GM10847 (cell line): Measurements from ENCODE around the gene GRIK5.

Source experiments
- POLR2A ChIP-seq: IDR thresholded peaks from 2 replicates; pipeline ENCODE4 v1.6.1; 2011; ENCODE audit not compliant: insufficient read length; ENCODE audit errors: extremely low read depth

GRIK5 gene

GRCh38 chr19:42086770-42087550 lies 17.0 kb upstream of the GRIK5 start:
- no peak for TF ChIP-seq POLR2A

GRCh38 chr19:42086188-42086736 lies 16.3 kb upstream of the GRIK5 start:
- TF ChIP-seq POLR2A, result peak; percentile 20

DNA sequence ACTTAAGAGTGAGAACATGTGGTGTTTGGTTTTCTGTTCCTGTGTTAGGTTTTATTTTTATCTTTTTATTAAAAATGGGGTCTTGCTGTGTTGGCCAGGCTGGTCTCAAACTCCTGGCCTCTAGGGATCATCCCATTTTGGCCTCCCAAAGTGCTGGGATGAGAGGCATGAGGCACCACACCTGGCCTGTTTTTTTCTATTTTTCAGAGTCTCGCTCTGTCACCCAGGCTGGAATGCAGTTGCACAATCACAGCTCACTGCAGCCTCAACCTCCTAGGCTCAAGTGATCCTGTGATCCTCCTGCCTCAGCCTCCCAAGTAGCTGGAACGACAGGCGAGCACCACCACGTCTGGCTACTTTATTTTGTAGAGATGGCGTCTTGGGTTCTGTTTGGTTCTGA lies 13.5 kb upstream of the GRIK5 start:
- no peak for TF ChIP-seq POLR2A

GRCh38 chr19:42081584-42082203 lies 11.7 kb upstream of the GRIK5 start:
- no peak for TF ChIP-seq POLR2A

DNA sequence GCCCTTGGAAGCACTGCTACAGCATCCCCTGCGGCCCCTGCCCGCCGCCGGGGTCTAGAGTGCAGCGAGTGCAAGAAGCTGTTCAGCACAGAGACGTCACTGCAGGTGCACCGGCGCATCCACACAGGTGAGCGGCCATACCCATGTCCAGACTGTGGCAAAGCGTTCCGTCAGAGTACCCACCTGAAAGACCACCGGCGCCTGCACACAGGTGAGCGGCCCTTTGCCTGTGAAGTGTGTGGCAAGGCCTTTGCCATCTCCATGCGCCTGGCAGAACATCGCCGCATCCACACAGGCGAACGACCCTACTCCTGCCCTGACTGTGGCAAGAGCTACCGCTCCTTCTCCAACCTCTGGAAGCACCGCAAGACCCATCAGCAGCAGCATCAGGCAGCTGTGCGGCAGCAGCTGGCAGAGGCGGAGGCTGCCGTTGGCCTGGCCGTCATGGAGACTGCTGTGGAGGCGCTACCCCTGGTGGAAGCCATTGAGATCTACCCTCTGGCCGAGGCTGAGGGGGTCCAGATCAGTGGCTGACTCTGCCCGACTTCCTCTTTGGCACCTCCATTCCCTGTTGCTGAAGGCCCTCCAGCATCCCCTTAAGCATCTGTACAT lies 10.9 kb upstream of the GRIK5 start:
- TF ChIP-seq POLR2A, result no peak

GRCh38 chr19:42079886-42080763 lies 10.1 kb upstream of the GRIK5 start:
- no peak for TF ChIP-seq POLR2A

GRCh38 chr19:42079276-42079669 lies 9.3 kb upstream of the GRIK5 start:
- no peak for TF ChIP-seq POLR2A

- TF ChIP-seq POLR2A, result no peak
Observed at GRCh38 chr19:42078538-42079275, 8.7 kb upstream of the GRIK5 start.

- TF ChIP-seq POLR2A, result no peak
Observed at GRCh38 chr19:42078058-42078457, 8.1 kb upstream of the GRIK5 start.

DNA sequence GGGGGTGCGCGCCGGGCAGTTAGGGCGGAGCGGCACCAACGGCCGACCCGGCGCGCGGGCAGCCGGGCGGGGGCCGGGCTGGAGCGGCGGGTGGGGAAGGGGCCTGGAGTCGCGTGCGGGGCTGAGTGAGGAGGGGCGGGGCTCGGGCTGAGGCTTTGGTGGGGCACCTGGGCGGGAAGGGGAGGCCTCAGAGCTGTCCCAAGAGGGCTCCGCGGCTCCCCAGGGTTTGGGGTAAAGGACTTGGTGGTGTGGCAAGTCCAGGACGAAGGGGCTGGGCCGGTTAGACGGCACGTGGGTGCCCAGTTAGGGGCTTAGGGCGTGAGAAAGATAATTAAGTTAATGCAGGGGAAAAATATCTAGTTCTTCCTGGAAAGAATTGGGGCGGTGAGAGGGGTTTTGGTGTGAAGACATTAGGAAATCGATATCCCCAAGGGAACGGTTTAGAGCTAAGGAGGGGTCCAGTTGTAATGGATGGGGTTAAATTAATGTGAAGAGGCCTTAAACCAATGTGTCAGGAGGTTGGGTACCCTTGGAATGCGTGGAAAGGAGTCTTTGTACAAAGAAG lies 6.5 kb upstream of the GRIK5 start:
- TF ChIP-seq POLR2A, result no peak

DNA sequence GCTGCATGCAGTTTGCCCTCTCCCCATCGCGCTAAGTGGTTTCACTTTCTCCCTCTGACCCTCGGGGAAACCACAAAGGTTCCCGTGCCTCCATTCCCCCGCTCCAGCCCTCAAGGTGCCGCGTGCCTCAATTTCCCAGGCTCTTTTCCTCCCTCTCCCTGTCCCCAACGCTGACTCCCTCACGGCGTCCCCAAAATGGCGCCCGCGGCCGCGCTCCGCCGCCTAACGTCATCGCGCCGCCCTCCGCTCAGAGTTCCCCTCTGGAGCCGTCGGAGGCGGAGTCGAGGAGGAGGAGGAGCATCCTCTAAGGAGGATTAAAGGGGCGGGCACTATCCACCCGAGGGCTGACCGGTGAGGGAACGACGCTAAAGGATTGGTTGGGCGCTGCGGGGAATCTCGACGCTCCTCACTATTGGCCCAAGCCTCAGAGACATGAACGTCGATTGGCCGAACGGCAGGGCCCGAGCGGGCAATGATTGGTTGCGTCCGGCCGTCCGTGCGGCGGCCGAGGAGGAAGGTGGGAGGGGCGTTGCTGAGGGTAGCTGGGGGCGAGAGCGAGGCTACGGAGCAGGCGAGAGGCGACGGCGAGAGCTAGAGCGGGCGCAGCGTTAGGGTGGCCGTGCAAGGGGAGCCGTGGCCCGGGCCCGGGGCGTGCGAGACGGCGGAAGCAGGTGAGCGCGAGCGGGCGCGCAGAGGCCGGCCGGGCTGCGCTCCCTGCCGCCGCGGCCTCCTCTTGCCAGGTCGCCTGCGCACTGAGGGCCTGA lies 5.8 kb upstream of the GRIK5 start, which contains the start of gene ZNF574:
Gene ZNF574, plus strand, starts transcription at position 551 of the 764 bp plus-strand sequence. CDS start 2,441 bp downstream, outside the sequence.
- TF ChIP-seq POLR2A, result peak; percentile 87

DNA sequence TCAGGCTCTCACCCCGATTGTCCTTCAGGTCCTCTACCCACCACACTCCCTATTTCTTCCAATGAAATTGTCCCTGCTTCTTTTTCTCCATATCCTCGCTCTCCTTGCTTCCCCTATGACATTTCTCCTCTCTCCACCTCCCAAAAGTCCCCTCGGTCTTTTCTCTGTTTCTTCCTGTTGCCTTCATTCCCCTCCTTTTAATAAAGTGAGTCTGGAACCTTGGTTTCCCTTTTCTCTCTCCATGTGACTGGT lies 5.3 kb upstream of the GRIK5 start:
- no peak for TF ChIP-seq POLR2A

GRCh38 chr19:42074513-42075363 lies 4.7 kb upstream of the GRIK5 start:
- TF ChIP-seq POLR2A, result peak; percentile 13
